Naive B cell (primary cell): ENCODE results near the gene ZFPM1. TPM values are rescaled to one million over a fixed set of nuclear protein-coding genes. Genes with fewer than 3 reads are reported as not detected.

Source experiments
- ATAC-seq, 2 donors: fragments of 150-1000 bp; cut with Tn5 transposase; 2 replicates each; pipeline ENCODE4 v1.10.0; 2021; ENCODE audit warnings: low read depth in 2 of 2, mild to moderate bottlenecking in 2 of 2, moderate library complexity in 2 of 2
- DNase-seq: peaks from one replicate; pipeline ENCODE4 v3.0.0; 2022
- H3K27ac Mint-ChIP-seq, 6 donors: one replicate each; pipeline ENCODE4 v1.8.0; 2020 to 2022; ENCODE audit warnings: mild to moderate bottlenecking in 6 of 6, mixed read lengths in 6 of 6, moderate library complexity in 5 of 6, inconsistent platforms in 2 of 6
- H3K27me3 Mint-ChIP-seq, 3 donors: one replicate each; pipeline ENCODE4 v1.8.0; 2021 to 2022; ENCODE audit warnings: mixed read lengths in 3 of 3, mild to moderate bottlenecking in 1 of 3
- H3K36me3 Mint-ChIP-seq, 2 donors: one replicate each; pipeline ENCODE4 v1.8.0; 2020 to 2022; ENCODE audit warnings: mixed read lengths in 2 of 2, inconsistent platforms in 1 of 2, mild to moderate bottlenecking in 1 of 2
- H3K4me1 Mint-ChIP-seq, 3 donors: one replicate each; pipeline ENCODE4 v1.8.0; 2020 to 2022; ENCODE audit warnings: mixed read lengths in 3 of 3, inconsistent platforms in 1 of 3, mild to moderate bottlenecking in 1 of 3, moderate library complexity in 1 of 3
- H3K4me3 Mint-ChIP-seq, 8 donors: one replicate each; pipeline ENCODE4 v1.8.0; 2020 to 2022; ENCODE audit warnings: mild to moderate bottlenecking in 8 of 8, mixed read lengths in 8 of 8, moderate library complexity in 8 of 8, inconsistent platforms in 2 of 8
- H3K9me3 Mint-ChIP-seq, 7 donors: one replicate each; pipeline ENCODE4 v1.8.0; 2020 to 2022; ENCODE audit warnings: mixed read lengths in 7 of 7, mild to moderate bottlenecking in 5 of 7, inconsistent platforms in 2 of 7, moderate library complexity in 1 of 7
- polyA plus RNA-seq, 6 donors: library from polyadenylated mRNA; unstranded; fragments of 300-500 nt; fragmentation: Illumina TruSeq; gene quantifications; one replicate each; pipeline ENCODE4 v1.2.3, GENCODE V29; 2021; ENCODE audit warnings: low read depth in 6 of 6

Gene ZFPM1
- polyA plus RNA-seq, 6 donors from 2014 or later: 0.09 to 0.46 (median 0.28) TPM

DNA sequence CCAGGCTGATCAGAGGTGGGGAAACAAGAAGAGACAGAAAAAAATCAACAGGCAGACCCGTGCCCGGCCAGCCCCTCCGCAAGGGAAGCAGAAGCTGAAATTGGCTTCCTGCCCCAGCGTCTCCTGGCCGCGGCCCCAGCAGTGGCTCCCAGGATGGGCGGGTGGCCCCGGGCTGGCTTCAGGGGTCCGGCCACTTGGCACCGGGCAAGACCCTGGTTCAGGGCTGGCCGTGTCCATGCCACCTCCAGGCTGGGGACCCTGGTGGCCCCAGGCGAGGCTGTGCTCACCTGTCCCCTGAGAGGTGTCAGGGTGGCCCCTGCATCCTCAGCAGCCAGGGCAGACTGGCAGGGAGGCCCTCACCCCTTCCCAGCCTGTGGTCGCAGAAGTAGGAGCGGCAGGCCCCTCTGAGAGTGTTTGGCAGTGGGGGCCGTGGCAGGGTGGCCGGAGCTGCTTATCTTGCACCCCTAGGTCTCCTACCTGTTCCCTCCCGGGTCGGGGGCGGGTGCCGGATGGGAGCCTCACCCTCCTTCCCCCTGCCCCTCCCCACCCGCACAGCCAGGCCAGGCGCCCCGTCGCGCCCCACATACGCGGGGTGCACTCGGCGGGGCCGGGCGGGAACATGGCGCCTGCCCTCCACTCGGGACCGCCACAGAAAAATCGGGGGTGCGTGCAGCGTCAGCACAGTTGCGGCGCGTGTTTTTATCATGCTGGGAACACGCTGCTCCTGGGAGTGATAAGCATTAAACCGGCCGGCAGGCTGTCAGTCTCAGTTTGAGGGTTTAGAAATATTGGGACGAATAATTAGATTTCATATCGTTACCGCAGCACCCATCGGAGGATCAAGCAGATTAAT, 70.5 kb downstream of the ZFPM1 start:
- Mint-ChIP-seq H3K4me3 (no peak overlapping the region), H3K27ac (no peak overlapping the region), H3K36me3 (peaks cover 0 to 20% of the 10 kb centered on the region in 2 donors), H3K9me3 (peaks cover 0 to 19% (median 2%) of the 10 kb centered on the region in 7 donors), H3K4me1 (peaks cover 0 to 17% (median 4%) of the 10 kb centered on the region in 3 donors), H3K27me3 (peaks cover under 1 to 40% (median 21%) of the 10 kb centered on the region in 3 donors)
- ATAC-seq: no peak
- no peak for DNase-seq

GRCh38 chr16:88524274-88524972, 71.3 kb downstream of the ZFPM1 start:
- H3K27ac Mint-ChIP-seq: no peak overlapping the region
- H3K27me3 Mint-ChIP-seq: peaks cover 0 to 31% (median 12%) of the 10 kb centered on the region in 3 donors
- H3K9me3 Mint-ChIP-seq: peaks cover 0 to 10% (median 0%) of the 10 kb centered on the region in 7 donors
- peaks cover 0 to 12% of the 10 kb centered on the region in 2 donors for H3K36me3 Mint-ChIP-seq
- no peak for ATAC-seq
- no peak overlapping the region for H3K4me3 Mint-ChIP-seq
- peaks cover 0 to 8% (median 4%) of the 10 kb centered on the region in 3 donors for H3K4me1 Mint-ChIP-seq
- no peak for DNase-seq

DNA sequence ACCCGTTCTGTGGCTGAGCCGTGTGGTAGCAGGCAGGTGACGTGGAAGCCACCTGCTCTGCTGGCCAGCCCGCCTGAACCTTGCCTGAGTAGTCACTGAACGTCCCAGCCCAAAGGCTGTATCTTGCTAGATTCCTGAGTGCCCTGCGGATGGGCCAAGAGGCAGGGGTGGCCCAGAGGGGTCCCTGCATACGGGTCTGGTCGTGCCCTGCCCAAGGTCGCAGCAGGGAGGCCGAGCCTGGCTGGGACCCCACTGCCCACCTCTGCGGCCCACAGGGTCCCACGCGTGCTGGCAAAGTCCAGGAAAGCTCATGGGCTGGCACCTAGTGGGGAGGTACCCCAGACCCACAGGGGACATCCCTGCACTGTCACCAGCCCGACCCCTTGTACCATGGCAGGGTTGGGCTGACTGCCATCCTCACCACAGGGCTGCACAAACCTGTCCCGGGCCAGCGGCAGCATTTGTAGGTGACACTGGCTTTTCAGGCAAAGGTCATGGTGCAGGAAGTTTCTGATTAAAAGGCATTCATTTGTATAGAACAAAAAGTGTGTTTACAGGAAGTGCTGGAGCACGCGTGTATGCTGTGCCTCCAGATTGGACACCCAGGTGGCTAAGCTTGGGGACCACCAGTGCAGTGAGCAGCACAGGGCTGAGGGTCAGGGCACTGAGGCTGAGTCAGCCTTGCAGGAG, 72.0 kb downstream of the ZFPM1 start:
- peaks cover 0 to 5% of the 10 kb centered on the region in 2 donors for H3K36me3 Mint-ChIP-seq
- H3K4me3 Mint-ChIP-seq: peak overlapping the region in 1 of 8 donors; percentile 47
- DNase-seq (no peak), ATAC-seq (no peak)
- no peak overlapping the region for H3K27ac Mint-ChIP-seq
- peaks cover 0 to 4% (median 3%) of the 10 kb centered on the region in 3 donors for H3K4me1 Mint-ChIP-seq
- peaks cover 0 to 24% (median 5%) of the 10 kb centered on the region in 3 donors for H3K27me3 Mint-ChIP-seq
- H3K9me3 Mint-ChIP-seq: peaks cover 0 to 3% (median 0%) of the 10 kb centered on the region in 7 donors

GRCh38 chr16:88525663-88525990, 72.5 kb downstream of the ZFPM1 start:
- H3K27ac Mint-ChIP-seq: peak overlapping the region in 1 of 6 donors; percentile 20
- ATAC-seq: no peak
- no peaks in the 10 kb centered on the region for H3K9me3 Mint-ChIP-seq

DNA sequence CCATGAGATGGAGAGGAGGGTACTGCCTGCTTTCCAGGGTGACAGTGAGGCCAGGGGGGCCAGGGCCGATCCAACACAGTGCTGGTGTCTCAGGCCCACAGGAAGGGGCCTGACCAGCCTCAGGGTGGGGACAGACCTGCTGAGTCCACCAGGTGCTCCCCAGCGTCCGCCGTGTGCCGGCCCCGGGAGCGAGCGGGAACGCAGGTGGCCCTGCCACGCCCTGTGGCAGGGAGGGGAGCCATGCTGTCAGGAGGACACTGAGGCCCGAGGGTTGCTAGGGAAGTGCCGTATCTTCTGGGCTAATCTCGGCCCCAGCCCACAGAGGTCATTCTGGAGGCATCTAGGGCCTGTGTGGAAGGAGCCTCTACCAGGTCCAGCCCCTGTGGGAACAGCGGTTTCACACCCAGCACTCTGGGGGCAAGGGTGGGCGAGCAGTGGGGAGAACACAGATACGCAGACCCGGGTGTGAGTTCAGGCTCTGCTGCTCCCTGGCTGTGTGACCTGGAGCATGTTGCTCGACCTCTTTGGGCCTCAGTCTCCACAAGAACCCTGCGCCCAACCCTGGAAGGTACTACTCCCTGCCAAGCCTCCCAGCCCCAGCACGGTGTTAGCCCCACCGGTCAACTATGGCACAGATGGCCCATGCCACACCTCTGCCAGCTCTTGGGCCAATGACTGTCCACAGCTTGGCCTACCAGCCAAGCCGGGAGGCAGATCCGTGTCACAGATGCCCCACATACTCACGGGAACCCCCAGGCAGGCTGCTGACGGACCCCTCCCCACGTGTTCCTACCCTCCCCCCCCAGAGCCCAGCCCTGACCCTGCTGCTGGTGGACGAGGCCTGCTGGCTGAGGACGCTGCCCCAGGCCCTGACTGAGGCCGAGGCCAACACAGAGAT, 73.2 kb downstream of the ZFPM1 start:
- ATAC-seq (no peak), DNase-seq (no peak)
- peaks cover 0 to 17% (median 0%) of the 10 kb centered on the region in 3 donors for H3K27me3 Mint-ChIP-seq
- H3K4me3 Mint-ChIP-seq: no peak overlapping the region
- peaks cover 0 to 4% (median 0%) of the 10 kb centered on the region in 3 donors for H3K4me1 Mint-ChIP-seq
- H3K27ac Mint-ChIP-seq: no peak overlapping the region
- H3K9me3 Mint-ChIP-seq: no peaks in the 10 kb centered on the region
- no peaks in the 10 kb centered on the region for H3K36me3 Mint-ChIP-seq

More at GRCh38 chr16:88525663-88525990, 72.5 kb downstream of the ZFPM1 start:
- H3K27me3 Mint-ChIP-seq: peaks cover 0 to 21% (median 0%) of the 10 kb centered on the region in 3 donors
- no peaks in the 10 kb centered on the region for H3K36me3 Mint-ChIP-seq
- H3K4me1 Mint-ChIP-seq: peaks cover 0 to 4% (median 0%) of the 10 kb centered on the region in 3 donors
- no peak overlapping the region for H3K4me3 Mint-ChIP-seq
- DNase-seq: no peak

DNA sequence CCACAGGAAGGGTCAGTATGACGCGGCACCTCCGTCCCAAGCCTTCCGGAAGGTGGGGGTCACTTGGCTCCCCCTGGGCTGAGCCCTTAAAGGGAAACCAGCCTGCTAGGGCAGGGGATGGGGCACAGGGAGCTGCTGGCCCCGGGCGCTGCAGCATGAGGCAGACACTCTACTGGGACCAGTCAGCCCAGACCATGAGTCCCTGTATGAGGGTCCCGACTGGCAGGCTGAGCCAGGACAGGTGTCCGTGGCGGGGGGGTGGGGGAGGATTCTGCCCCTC, 73.8 kb downstream of the ZFPM1 start:
- Mint-ChIP-seq H3K27ac (no peak overlapping the region), H3K9me3 (no peaks in the 10 kb centered on the region), H3K27me3 (peaks cover 0 to 14% (median 0%) of the 10 kb centered on the region in 3 donors), H3K4me3 (no peak overlapping the region), H3K4me1 (peaks cover 0 to 4% (median 0%) of the 10 kb centered on the region in 3 donors), H3K36me3 (no peaks in the 10 kb centered on the region)
- DNase-seq: no peak
- ATAC-seq: no peak

DNA sequence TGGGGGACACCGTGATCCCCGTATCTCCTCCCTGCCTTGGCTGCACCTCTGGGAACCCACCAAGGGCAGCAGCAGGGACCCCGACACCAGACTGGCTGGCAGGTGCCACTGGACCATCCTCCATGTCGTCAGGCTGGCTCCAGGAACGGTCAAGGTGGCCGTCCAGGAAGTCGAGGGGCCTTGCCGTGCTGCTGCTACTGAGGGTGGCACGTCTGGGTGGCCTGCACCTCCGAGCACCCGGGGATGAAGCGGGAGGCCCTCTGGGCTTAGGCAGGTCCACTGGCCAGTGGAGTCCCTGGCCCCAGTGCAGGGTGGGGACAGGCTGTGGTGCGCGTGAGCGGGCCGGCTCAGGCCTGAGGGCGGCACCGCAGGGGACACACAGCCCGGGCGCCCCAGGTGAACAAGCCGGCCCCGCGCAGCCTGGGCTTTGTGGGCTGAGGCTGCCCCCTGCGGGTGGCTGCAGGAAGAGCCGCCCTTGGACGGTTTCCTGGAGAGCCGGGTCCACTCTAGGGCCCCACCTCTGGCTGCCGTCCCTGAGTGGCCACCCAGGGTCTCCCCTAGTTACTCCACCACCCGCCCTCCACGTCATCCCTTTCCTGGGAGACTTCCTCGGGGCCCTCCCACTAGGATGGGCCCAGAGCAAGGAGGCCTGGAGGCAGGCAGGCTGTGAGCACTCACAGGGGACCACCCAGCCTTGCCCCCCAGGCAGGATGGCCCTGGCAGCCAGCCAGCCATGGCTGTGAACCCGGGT, 74.3 kb downstream of the ZFPM1 start:
- Mint-ChIP-seq H3K27me3 (peaks cover 0 to 9% (median 0%) of the 10 kb centered on the region in 3 donors), H3K4me1 (peaks cover 0 to 4% (median 0%) of the 10 kb centered on the region in 3 donors), H3K4me3 (no peak overlapping the region), H3K9me3 (no peaks in the 10 kb centered on the region), H3K36me3 (no peaks in the 10 kb centered on the region), H3K27ac (no peak overlapping the region)
- DNase-seq (peak; percentile 59), ATAC-seq (peak; percentile 78 to 80)

- Mint-ChIP-seq H3K36me3 (no peaks in the 10 kb centered on the region), H3K27me3 (peaks cover 0 to 1% (median 0%) of the 10 kb centered on the region in 3 donors), H3K9me3 (no peaks in the 10 kb centered on the region), H3K4me3 (no peak overlapping the region), H3K27ac (no peak overlapping the region), H3K4me1 (peaks cover 0 to 4% (median 0%) of the 10 kb centered on the region in 3 donors)
- no peak for DNase-seq
- no peak for ATAC-seq
Observed at GRCh38 chr16:88527937-88528743, 75.1 kb downstream of the ZFPM1 start.

DNA sequence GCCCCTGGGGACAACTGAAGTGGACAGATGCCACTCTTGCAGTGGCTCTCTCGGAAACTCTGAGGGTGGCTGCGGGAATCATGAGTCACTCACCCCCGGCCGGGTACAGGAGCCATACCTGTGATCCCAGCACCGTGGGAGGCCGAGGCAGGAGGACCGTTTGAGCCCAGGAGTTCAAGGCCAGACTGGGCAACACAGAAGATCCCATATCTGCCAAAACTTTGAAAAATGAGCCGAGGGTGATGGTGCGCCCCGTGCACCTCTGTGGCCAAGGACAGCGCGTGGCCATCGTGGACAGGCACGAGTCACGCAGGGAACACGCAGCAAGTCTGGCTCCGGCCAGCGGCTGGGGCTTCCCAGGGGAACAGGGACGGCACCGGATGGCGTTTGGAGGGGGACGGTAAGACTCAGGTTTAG, 75.8 kb downstream of the ZFPM1 start:
- H3K9me3 Mint-ChIP-seq: no peaks in the 10 kb centered on the region
- H3K27me3 Mint-ChIP-seq: no peaks in the 10 kb centered on the region
- no peak overlapping the region for H3K4me3 Mint-ChIP-seq
- H3K36me3 Mint-ChIP-seq: no peaks in the 10 kb centered on the region
- H3K4me1 Mint-ChIP-seq: peaks cover 0 to 4% (median 0%) of the 10 kb centered on the region in 3 donors
- no peak overlapping the region for H3K27ac Mint-ChIP-seq
- no peak for DNase-seq
- ATAC-seq: no peak

DNA sequence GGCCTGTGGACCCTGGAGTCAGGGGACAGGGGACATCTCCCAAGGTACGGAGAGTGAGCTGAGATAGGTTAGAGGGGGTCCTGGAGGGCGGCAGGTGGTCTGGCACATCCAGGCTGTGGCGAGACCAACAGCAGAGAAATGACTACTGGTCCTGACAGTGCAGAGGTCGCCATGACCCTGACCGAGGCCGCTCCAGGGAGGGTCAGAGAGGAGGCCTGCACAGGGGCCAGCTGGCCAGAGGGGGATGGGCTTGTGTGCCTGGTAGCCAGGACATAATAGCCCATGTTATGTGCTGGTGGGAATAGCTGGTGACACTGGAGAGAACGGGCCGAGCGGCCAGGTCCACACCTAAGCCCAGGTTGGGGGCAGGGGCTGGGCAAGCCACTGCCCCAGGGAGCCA, 76.5 kb downstream of the ZFPM1 start:
- peaks cover 0 to 4% (median 0%) of the 10 kb centered on the region in 3 donors for H3K4me1 Mint-ChIP-seq
- H3K27ac Mint-ChIP-seq: no peak overlapping the region
- H3K9me3 Mint-ChIP-seq: no peaks in the 10 kb centered on the region
- no peak overlapping the region for H3K4me3 Mint-ChIP-seq
- DNase-seq: no peak
- H3K27me3 Mint-ChIP-seq: no peaks in the 10 kb centered on the region
- H3K36me3 Mint-ChIP-seq: no peaks in the 10 kb centered on the region
- ATAC-seq: no peak

GRCh38 chr16:88530051-88530857, 77.2 kb downstream of the ZFPM1 start:
- H3K27me3 Mint-ChIP-seq: no peaks in the 10 kb centered on the region
- H3K4me1 Mint-ChIP-seq: peaks cover 2 to 10% (median 3%) of the 10 kb centered on the region in 3 donors
- H3K36me3 Mint-ChIP-seq: no peaks in the 10 kb centered on the region
- DNase-seq (no peak), ATAC-seq (no peak)
- no peaks in the 10 kb centered on the region for H3K9me3 Mint-ChIP-seq
- peak overlapping the region in 2 of 6 donors; percentile 36 to 63 for H3K27ac Mint-ChIP-seq
- H3K4me3 Mint-ChIP-seq: peak overlapping the region in 2 of 8 donors; percentile 13 to 56
